ENCODE measurements around the gene RTKN2.

DNA sequence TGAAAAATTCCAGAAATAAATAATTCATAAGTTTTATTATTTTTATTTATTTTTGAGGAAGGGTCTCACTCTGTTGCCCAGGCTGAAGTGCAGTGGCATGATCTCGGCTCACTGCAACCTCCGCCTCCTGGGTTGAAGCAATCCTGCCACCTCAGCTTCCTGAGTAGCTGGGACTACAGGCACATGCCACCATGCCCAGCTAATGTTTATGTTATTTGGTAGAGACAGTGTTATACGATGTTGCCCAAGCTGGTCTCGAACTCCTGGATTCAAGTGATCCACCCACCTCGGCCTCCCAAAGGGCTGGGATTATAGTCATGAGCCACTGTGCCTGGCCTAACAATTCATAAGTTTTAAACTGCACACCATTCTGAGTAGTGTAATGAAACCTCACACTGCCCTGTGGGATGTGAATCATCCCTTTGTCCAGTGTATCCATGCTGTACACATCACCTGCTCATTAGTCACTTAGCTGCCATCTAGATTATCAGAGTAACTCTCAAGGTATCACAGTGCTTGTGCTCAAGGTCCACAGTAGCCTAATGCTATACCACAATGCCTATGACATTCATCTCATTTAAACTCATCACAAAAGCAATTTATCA lies 17.9 kb downstream of the RTKN2 start:
- TF ChIP-seq, protein P1, sequence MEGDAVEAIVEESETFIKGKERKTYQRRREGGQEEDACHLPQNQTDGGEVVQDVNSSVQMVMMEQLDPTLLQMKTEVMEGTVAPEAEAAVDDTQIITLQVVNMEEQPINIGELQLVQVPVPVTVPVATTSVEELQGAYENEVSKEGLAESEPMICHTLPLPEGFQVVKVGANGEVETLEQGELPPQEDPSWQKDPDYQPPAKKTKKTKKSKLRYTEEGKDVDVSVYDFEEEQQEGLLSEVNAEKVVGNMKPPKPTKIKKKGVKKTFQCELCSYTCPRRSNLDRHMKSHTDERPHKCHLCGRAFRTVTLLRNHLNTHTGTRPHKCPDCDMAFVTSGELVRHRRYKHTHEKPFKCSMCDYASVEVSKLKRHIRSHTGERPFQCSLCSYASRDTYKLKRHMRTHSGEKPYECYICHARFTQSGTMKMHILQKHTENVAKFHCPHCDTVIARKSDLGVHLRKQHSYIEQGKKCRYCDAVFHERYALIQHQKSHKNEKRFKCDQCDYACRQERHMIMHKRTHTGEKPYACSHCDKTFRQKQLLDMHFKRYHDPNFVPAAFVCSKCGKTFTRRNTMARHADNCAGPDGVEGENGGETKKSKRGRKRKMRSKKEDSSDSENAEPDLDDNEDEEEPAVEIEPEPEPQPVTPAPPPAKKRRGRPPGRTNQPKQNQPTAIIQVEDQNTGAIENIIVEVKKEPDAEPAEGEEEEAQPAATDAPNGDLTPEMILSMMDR (IDR thresholded peaks at IDR 0.05), result no peak
- TF ChIP-seq POLR2A (IDR thresholded peaks at IDR 0.05), result no peak
